GM12891 (cell line): ENCODE data around the gene GAS7.
"Not testable (repeated sequence)": the region's sequence is repeated elsewhere in the genome, so short reads cannot be mapped to it uniquely, and the experiment has no call there.

Experiments
- DNase-seq: peaks from one replicate; pipeline ENCODE4 v3.0.0; 2011; ENCODE audit warnings: low spot score; ENCODE audit not compliant: insufficient read length
- FAIRE-seq: peaks from 2 replicates; lab custom pipeline; 2011; peaks lifted over from hg19 to GRCh38; lab: Jason Lieb, UNC
- PAX5 ChIP-seq: IDR thresholded peaks from 2 replicates; pipeline ENCODE4 v1.6.1; 2011; ENCODE audit warnings: low read length, moderate library complexity, mild to moderate bottlenecking; ENCODE audit not compliant: insufficient read depth, severe bottlenecking
- POLR2A ChIP-seq: IDR thresholded peaks from 2 replicates; pipeline ENCODE4 v1.6.1; 2011; ENCODE audit warnings: low read depth, low read length, control low read depth
- POLR2AphosphoS5 ChIP-seq: IDR thresholded peaks from 2 replicates; pipeline ENCODE4 v1.6.1; 2011; ENCODE audit warnings: low read depth, low read length, control low read depth
- POU2F2 ChIP-seq: IDR thresholded peaks from 2 replicates; pipeline ENCODE4 v1.6.1; 2011; ENCODE audit warnings: low read depth, mild to moderate bottlenecking, control low read depth, low read length, moderate library complexity
- SPI1 ChIP-seq: IDR thresholded peaks from 2 replicates; pipeline ENCODE4 v1.6.1; 2011; ENCODE audit warnings: low read depth, low read length, control low read depth
- TAF1 ChIP-seq: IDR thresholded peaks from 2 replicates; pipeline ENCODE4 v1.6.1; 2011; ENCODE audit warnings: low read depth, low read length, control low read depth

GAS7 gene

GRCh38 chr17:9928601-9929333 is 269.6 kb downstream of the GAS7 start:
- no peak for DNase-seq
- no peak for FAIRE-seq
- TF ChIP-seq TAF1 (no peak), POLR2AphosphoS5 (no peak), SPI1 (no peak), POU2F2 (no peak), POLR2A (no peak), PAX5 (no peak)

- TF ChIP-seq POU2F2 (no peak), POLR2AphosphoS5 (no peak), SPI1 (no peak), POLR2A (no peak), TAF1 (no peak), PAX5 (no peak)
- FAIRE-seq = no peak
- no peak for DNase-seq
These were observed 272.1 kb downstream of the GAS7 start for GRCh38 chr17:9926150-9926804.

GRCh38 chr17:9925457-9925856 is 272.9 kb downstream of the GAS7 start:
- FAIRE-seq = no peak
- TF ChIP-seq PAX5 (no peak), TAF1 (no peak), SPI1 (no peak), POLR2A (no peak), POLR2AphosphoS5 (no peak), POU2F2 (no peak)
- no peak for DNase-seq

GRCh38 chr17:9924735-9925191 is 273.6 kb downstream of the GAS7 start:
- DNase-seq (peak; percentile 50), FAIRE-seq (peak; percentile 90)
- TF ChIP-seq POLR2AphosphoS5 (no peak), SPI1 (peak; percentile 61; the same call in 1 of the 2 replicates)

DNA sequence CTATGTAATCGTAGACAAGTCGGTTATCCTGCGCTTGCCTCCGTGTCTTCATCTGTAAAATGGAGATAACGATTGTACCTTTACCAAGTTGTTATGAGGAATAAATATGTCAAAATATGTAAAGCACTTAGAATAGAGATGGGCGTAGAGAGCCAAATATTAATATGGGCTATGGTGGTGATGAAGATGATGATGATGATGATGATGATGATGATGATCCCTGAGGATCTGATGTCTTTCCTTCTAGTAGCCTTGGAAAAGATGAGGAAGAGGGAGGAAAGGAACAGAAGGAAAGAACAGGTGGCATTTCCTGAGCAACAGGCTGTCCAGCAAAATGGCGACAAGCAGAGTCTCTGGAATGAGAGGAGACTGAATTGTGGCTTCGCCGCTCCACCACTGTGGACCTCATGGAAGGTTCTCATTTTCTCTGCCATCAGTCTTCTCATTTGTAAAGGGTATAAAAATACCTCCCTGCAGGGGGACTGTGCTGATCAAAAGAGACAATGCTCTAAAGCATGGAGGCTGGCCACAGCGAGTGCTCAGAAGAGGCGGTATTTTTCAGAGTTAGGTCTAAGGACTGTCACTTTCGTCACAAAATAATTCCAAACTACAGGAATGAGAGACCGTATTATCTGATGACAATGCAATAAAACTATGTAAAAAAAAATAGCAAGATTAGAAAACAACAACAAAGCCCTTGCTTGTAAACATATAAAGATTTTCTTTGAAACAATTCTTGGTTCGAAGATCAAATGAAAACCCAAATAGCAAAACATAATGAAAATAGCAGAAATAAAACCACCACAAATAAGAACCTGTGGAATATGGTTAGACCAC is 276.2 kb downstream of the GAS7 start:
- FAIRE-seq = no peak
- TF ChIP-seq POLR2A = no peak
- TF ChIP-seq TAF1 = no peak
- TF ChIP-seq SPI1 = no peak
- no peak for TF ChIP-seq PAX5
- no peak for TF ChIP-seq POU2F2
- TF ChIP-seq POLR2AphosphoS5 = no peak
- DNase-seq = no peak

GRCh38 chr17:9921216-9921615 is 277.2 kb downstream of the GAS7 start:
- not testable (repeated sequence) for DNase-seq, FAIRE-seq

DNA sequence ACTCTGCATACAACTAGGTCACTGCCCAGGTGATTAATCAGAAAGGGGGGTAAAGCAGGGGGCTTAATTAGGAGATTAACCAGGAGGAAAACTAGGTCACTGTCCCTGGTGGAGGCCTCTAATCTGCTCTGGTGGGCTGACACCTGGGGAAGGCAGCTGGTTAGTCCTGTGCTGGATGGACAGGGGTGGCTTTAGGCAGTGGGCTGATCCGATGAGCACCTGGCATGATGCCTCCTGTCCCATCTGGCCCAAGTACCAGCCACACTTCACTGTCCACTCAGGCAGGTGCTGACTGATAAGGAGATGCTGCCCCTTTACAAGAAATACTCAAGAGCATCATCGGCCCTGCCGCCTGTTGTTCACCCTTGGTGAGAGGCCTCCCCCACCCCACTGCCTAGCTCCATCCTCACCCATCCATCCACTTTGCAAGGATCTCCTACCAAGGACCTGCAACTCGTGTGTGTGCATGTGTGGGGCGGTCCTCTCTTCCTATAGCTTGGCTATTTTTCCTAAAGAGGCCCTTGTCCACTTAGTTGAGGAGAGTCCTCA is 279.5 kb downstream of the GAS7 start:
- TF ChIP-seq POLR2A = no peak
- no peak for TF ChIP-seq PAX5
- TF ChIP-seq POU2F2 = no peak
- TF ChIP-seq POLR2AphosphoS5 = no peak
- no peak for TF ChIP-seq SPI1
- TF ChIP-seq TAF1 = no peak
- no peak for DNase-seq
- FAIRE-seq = no peak

GRCh38 chr17:9918352-9918751 is 280.1 kb downstream of the GAS7 start:
- TF ChIP-seq POU2F2 (no peak), PAX5 (no peak), POLR2AphosphoS5 (no peak), POLR2A (no peak), TAF1 (no peak), SPI1 (no peak)
- FAIRE-seq (no peak), DNase-seq (no peak)

- DNase-seq (no peak), FAIRE-seq (no peak)
- TF ChIP-seq PAX5 = no peak
- TF ChIP-seq POU2F2 = no peak
- TF ChIP-seq TAF1 = no peak
- no peak for TF ChIP-seq POLR2A
- TF ChIP-seq SPI1 = no peak
- TF ChIP-seq POLR2AphosphoS5 = no peak
These were observed 280.6 kb downstream of the GAS7 start for GRCh38 chr17:9917801-9918200.
